Common myeloid progenitor, CD34-positive (primary cell): ENCODE data around the gene ROM1.

ENCODE experiments used
- CTCF ChIA-PET: fragments of 350-600 bp; sonication (Branson Sonifier 250); formaldehyde crosslinking; loops from one replicate; lab custom pipeline; 2021; ENCODE audit warnings: antibody characterized with exemption; lab: Charles Lee
- POLR2A ChIA-PET: fragments of 350-600 bp; sonication (Branson Sonifier 250); formaldehyde crosslinking; loops from one replicate; lab custom pipeline; 2021; ENCODE audit warnings: antibody characterized with exemption; lab: Charles Lee
- DNase-seq, 3 donors: peaks; one replicate each; pipeline versions ENCODE4 v3.0.0 to v3.0.0-alpha.2; 2013
- H3K27ac ChIP-seq, 2 experiments: 1 replicate in 1 of 2; 2 replicates in 1 of 2; pipeline ENCODE4 v1.7.0; 2013; ENCODE audit warnings: inconsistent platforms in 2 of 2, low read length in 2 of 2, mild to moderate bottlenecking in 2 of 2, low read depth in 1 of 2, moderate library complexity in 1 of 2; ENCODE audit not compliant: severe bottlenecking in 2 of 2, insufficient read depth in 1 of 2, poor library complexity in 1 of 2
- H3K27me3 ChIP-seq, 5 experiments: replicated peaks in 2 of 5; 1 replicate in 3 of 5; 2 replicates in 2 of 5; pipeline versions ENCODE4 v1.6.1 to v1.7.0; 2013; ENCODE audit warnings: low read length in 4 of 5, mild to moderate bottlenecking in 2 of 5, moderate library complexity in 2 of 5, inconsistent platforms in 1 of 5; ENCODE audit not compliant: insufficient read depth in 5 of 5, control insufficient read depth in 4 of 5
- H3K36me3 ChIP-seq, 4 experiments: 1 replicate in 2 of 4; 2 replicates in 2 of 4; pipeline versions ENCODE4 v1.6.1 to v1.7.0; 2013; ENCODE audit warnings: low read length in 3 of 4, control low read depth in 1 of 4, mild to moderate bottlenecking in 1 of 4; ENCODE audit not compliant: control insufficient read depth in 4 of 4, insufficient read depth in 4 of 4
- H3K4me1 ChIP-seq, 4 experiments: 1 replicate in 3 of 4; 2 replicates in 1 of 4; pipeline versions ENCODE4 v1.6.1 to v1.7.1; 2013; ENCODE audit warnings: low read length in 3 of 4, mild to moderate bottlenecking in 3 of 4, control low read depth in 1 of 4, inconsistent platforms in 1 of 4, moderate library complexity in 1 of 4; ENCODE audit not compliant: control insufficient read depth in 4 of 4, insufficient read depth in 4 of 4; ENCODE audit errors: control extremely low read depth in 1 of 4
- H3K4me3 ChIP-seq, 7 experiments: 1 replicate in 4 of 7; 2 replicates in 3 of 7; pipeline versions ENCODE4 v1.5.1 to v1.7.0; 2013; ENCODE audit warnings: mild to moderate bottlenecking in 7 of 7, low read length in 6 of 7, moderate library complexity in 6 of 7, inconsistent platforms in 2 of 7, low read depth in 2 of 7, control low read depth in 1 of 7; ENCODE audit not compliant: insufficient read depth in 4 of 7, control insufficient read depth in 1 of 7; ENCODE audit errors: extremely low read depth in 1 of 7
- H3K9me3 ChIP-seq, 5 experiments: 1 replicate in 4 of 5; 2 replicates in 1 of 5; pipeline versions ENCODE4 v1.6.1 to v1.7.1; 2013; ENCODE audit warnings: low read length in 4 of 5, mild to moderate bottlenecking in 2 of 5, inconsistent platforms in 1 of 5, low read depth in 1 of 5, moderate library complexity in 1 of 5; ENCODE audit not compliant: control insufficient read depth in 4 of 5, insufficient read depth in 2 of 5; ENCODE audit errors: control extremely low read depth in 1 of 5
- WGBS: methylation state at CpG from one replicate; pipeline ENCODE4 v1.1.5; 2013; ENCODE audit not compliant: insufficient coverage; 5-methylcytosine and 5-hydroxymethylcytosine counted together

ROM1 gene

DNA sequence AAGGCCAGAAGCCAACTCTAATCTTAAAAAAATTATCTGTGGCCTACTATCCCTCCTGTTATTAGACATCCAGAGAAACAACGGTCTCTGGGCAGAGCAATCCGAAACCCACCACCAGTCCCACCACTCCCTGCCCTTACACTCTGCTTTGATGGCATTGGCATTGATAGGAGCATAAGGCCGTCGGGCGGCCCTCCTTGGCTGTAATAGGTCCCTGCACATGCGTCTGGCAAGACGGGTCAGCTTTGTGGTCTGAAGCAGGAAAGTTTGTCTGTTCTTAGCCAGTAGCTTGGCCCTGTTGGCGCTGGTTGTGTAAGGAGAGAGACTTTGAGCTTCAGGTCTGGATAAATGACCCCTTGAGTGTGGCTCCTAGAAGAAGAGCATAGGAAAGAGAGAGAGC, 17.9 kb upstream of the ROM1 start:
- no peak overlapping the region for H3K4me3 ChIP-seq
- peaks cover 24 to 44% (median 39%) of the 10 kb centered on the region in 4 experiments for H3K4me1 ChIP-seq
- CTCF ChIA-PET: interaction anchor here (0.9 to 6.9 kb wide), 5 partner anchors 9 to 168 kb away, joined by 3 to 62 read pairs (median 13); no protein-coding TSS in a partner anchor
- POLR2A ChIA-PET: interaction anchor here (0.5 kb wide), 1 partner anchor 237 kb away, joined by 4 read pairs; the partner anchor contains the start of gene STX5
- DNase-seq: no peak
- no peaks in the 10 kb centered on the region for H3K27me3 ChIP-seq
- no peak overlapping the region for H3K27ac ChIP-seq
- peaks cover 15 to 68% (median 46%) of the 10 kb centered on the region in 4 experiments for H3K36me3 ChIP-seq
- WGBS: 94% methylated on average over 8 of the region's 8 CpGs
- H3K9me3 ChIP-seq: no peaks in the 10 kb centered on the region

DNA sequence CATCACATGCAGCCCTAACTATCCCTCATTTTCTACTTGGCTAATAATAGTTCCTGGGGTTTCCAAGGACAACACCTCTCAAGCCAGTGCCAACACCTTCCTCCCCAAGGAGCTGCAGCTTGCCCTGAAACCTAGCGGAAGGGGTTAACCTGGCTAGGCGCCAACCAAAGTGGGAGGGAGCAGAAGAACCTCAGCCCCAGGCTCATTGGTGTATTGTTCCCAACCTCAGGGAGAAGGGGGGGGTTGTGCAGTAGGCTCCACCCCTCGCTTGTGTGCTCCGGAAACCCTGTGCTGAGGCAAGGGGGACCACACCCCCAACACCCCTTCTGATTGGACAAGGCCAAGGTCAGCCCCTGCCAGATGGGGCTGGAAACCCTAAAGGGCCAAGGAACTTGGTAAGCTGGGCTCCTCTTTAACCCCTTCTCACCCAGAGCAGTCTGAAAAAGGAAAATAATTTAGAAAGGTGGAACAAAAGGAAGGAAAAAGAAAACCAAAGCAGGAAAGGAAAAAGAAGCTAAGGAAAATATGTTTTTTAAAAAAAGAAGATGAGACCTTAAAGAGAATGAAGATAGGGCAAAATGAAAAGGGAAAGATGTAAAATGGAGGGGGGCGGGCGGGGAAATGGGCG, 13.9 kb upstream of the ROM1 start:
- peaks cover 18 to 43% (median 32%) of the 10 kb centered on the region in 4 experiments for H3K4me1 ChIP-seq
- H3K4me3 ChIP-seq: peak overlapping the region in 5 of 7 experiments; percentile 91 to 97 (median 94)
- no peaks in the 10 kb centered on the region for H3K9me3 ChIP-seq
- CTCF ChIA-PET: interaction anchor here (1.0 to 2.0 kb wide), 4 partner anchors 10 to 205 kb away, joined by 3 to 15 read pairs (median 4); partner anchors contain the start of genes EML3 and ROM1
- no peaks in the 10 kb centered on the region for H3K27me3 ChIP-seq
- peak overlapping the region; percentile 85 to 94 for H3K27ac ChIP-seq
- peaks cover 15 to 70% (median 47%) of the 10 kb centered on the region in 4 experiments for H3K36me3 ChIP-seq
- DNase-seq: peak; percentile 100
- POLR2A ChIA-PET: interaction anchor here (1.0 kb wide), 1 partner anchor 128 kb away, joined by 3 read pairs; the partner anchor contains the start of gene HNRNPUL2
- 0% methylated on average over 2 of the region's 7 CpGs for WGBS

DNA sequence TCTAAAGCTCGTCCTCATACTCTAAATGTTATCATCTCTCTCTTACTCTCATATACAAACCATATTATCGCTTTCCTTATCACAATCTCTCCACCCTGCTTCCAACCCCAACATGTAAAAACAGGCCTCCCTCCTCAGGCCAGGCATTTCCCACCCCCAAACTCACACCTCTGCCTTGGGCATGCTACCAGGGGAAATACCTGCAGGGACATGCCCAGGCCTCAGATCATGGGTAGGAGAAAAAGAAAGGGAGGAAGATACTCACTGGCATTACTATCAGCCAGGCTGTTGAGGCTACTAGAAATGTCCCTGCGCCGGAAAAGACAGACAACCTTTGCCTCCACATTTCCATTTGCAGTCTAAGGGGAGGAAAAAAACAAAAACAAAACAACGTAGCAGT, 13.2 kb upstream of the ROM1 start:
- H3K27me3 ChIP-seq: no peaks in the 10 kb centered on the region
- POLR2A ChIA-PET: interaction anchor here (1.0 to 3.3 kb wide), 2 partner anchors 8 to 127 kb away, joined by 3 to 30 read pairs; partner anchors contain the start of genes HNRNPUL2 and TUT1
- WGBS: 75% methylated on average over 2 of the region's 5 CpGs
- H3K9me3 ChIP-seq: no peaks in the 10 kb centered on the region
- CTCF ChIA-PET: interaction anchor here (1.0 to 2.6 kb wide), 5 partner anchors 8 to 205 kb away, joined by 3 to 15 read pairs (median 5); partner anchors contain the start of genes EML3, ROM1 and TUT1
- H3K27ac ChIP-seq: peak overlapping the region; percentile 85 to 94
- H3K4me3 ChIP-seq: peak overlapping the region in 6 of 7 experiments; percentile 71 to 97 (median 94)
- peaks cover 18 to 43% (median 32%) of the 10 kb centered on the region in 4 experiments for H3K4me1 ChIP-seq
- H3K36me3 ChIP-seq: peaks cover 15 to 68% (median 46%) of the 10 kb centered on the region in 4 experiments
- no peak for DNase-seq

GRCh38 chr11:62600367-62601121, 12.5 kb upstream of the ROM1 start:
- peaks cover 12 to 68% (median 44%) of the 10 kb centered on the region in 4 experiments for H3K36me3 ChIP-seq
- WGBS: 0% methylated on average over 22 of the region's 26 CpGs
- peaks cover 18 to 43% (median 32%) of the 10 kb centered on the region in 4 experiments for H3K4me1 ChIP-seq

DNA sequence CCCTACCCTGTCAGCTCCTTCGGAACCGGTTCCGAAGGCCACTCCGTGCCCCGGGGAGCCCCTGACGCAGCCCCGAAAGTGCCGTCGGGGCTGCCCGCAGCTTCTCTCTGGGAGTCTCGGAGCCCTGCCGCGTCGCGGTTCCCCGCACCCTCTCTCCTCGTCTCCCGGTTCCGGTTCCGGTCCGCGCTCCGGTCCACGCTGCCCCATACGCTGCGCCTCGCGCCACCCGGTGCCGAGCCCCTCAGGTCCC, 12.0 kb upstream of the ROM1 start:
- ChIA-PET POLR2A (interaction anchor here (1.2 to 3.3 kb wide), 5 partner anchors 9 to 280 kb away, joined by 3 to 30 read pairs (median 7); partner anchors contain the start of genes EEF1G, EML3, ROM1 and TUT1), CTCF (interaction anchor here (0.7 to 2.6 kb wide), 6 partner anchors 8 to 177 kb away, joined by 3 to 15 read pairs (median 4); partner anchors contain the start of genes GNG3 and TUT1)
- Histone ChIP-seq H3K4me1 (peaks cover 18 to 43% (median 32%) of the 10 kb centered on the region in 4 experiments), H3K9me3 (no peaks in the 10 kb centered on the region), H3K27me3 (no peaks in the 10 kb centered on the region), H3K36me3 (peaks cover 10 to 68% (median 44%) of the 10 kb centered on the region in 4 experiments), H3K4me3 (peak overlapping the region; percentile 71 to 97 (median 94)), H3K27ac (peak overlapping the region; percentile 85 to 94)
- DNase-seq: peak in 1 of 3 donors; percentile 21
- 0% methylated on average over 30 of the region's 30 CpGs for WGBS

More at GRCh38 chr11:62600367-62601121, 12.5 kb upstream of the ROM1 start:
- Histone ChIP-seq H3K27ac (peak overlapping the region; percentile 85 to 94), H3K4me3 (peak overlapping the region; percentile 71 to 97 (median 94)), H3K9me3 (no peaks in the 10 kb centered on the region), H3K27me3 (no peaks in the 10 kb centered on the region)
- CTCF ChIA-PET: interaction anchor here (1.5 to 2.6 kb wide), 4 partner anchors 8 to 107 kb away, joined by 3 to 15 read pairs (median 6); partner anchors contain the start of genes GNG3 and TUT1
- POLR2A ChIA-PET: interaction anchor here (1.2 to 3.3 kb wide), 4 partner anchors 9 to 281 kb away, joined by 3 to 30 read pairs (median 6); partner anchors contain the start of genes EEF1G and TUT1
- DNase-seq: peak in 1 of 3 donors; percentile 19

DNA sequence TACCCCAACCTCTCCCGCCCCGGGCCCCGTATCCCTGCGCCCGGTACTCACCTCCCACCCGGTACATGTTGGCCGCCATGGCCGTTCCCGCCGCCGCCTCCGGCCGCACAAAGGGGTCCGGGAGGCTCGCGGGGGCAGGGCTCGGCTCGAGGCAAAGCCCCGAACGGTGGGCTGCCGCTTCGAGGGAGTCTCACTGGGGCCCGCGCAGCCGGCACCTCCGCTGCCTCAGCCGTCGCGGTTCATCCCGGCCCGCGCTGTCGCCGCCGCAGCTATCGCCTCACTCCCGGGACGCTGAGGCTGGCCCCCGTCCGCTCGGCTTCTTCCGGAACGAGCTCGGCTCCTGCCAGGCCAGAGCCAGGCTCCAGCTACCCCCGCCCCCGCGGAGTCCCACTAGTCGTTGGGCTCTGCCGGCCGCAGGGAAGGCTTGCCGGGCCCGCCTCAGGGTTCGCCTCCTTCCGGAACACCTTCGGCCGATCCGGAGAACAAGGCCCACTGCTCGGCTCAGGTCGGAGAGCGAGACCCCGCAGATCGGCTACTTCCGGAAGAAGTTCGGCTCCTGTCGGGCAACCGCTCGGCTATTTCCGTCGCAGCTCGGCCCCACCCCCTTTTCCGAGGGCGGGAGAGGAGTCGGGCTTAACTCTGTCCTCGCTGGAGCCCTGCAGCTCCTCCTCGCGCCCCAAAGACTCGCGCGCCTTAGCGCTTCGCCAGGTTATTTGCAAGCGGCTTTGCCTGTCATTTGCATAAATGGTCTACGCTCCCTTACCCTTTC, 11.5 kb upstream of the ROM1 start, which contains the start of gene MTA2:
Gene MTA2 (minus strand): TSS at position 494 of the 769 bp plus-strand sequence. CDS start 415 bp downstream, at position 79.
- no peaks in the 10 kb centered on the region for H3K9me3 ChIP-seq
- ChIA-PET CTCF (interaction anchor here (0.7 to 2.6 kb wide), 7 partner anchors 9 to 177 kb away, joined by 3 to 15 read pairs (median 6); partner anchors contain the start of genes EML3, GNG3, ROM1 and TUT1), POLR2A (interaction anchor here (0.5 to 3.3 kb wide), 7 partner anchors 10 to 280 kb away, joined by 3 to 30 read pairs (median 4); partner anchors contain the start of genes EEF1G, EML3, ROM1 and STX5)
- under 1% methylated on average over 83 of the region's 83 CpGs for WGBS
- H3K4me3 ChIP-seq: peak within 1 kb of the TSS; percentile 71 to 97 (median 94)
- DNase-seq: peak; percentile 98 to 99 (median 99)
- H3K27ac ChIP-seq: peak within 1 kb of the TSS; percentile 85 to 94
- peaks cover 6 to 67% (median 43%) of the 10 kb centered on the region in 4 experiments for H3K36me3 ChIP-seq
- H3K27me3 ChIP-seq: no peaks in the 10 kb centered on the region
- H3K4me1 ChIP-seq: peaks cover 18 to 43% (median 32%) of the 10 kb centered on the region in 4 experiments
